ENCODE measurements around the gene THADA.
A peak's percentile ranks its signal among the peaks of the same experiment; 100 is the strongest.

THADA gene

GRCh38 chr2:43425659-43426058 lies 170.2 kb downstream of the THADA start:
- H3K79me2 ChIP-seq (ENCODE audit: low read length): peaks cover 14% of the 10 kb centered on the region
- H3K9me3 ChIP-seq (ENCODE audit: insufficient read depth, low read length): no peaks in the 10 kb centered on the region
- no peak overlapping the region for H2AFZ ChIP-seq (ENCODE audit: low read depth, low read length)
- TF ChIP-seq EZH2phosphoT487 (IDR thresholded peaks at IDR 0.05; ENCODE audit: low read depth) (no peak), CTCF (IDR thresholded peaks at IDR 0.05; ENCODE audit: low read depth, low read length) (no peak)
- H3K9ac ChIP-seq (ENCODE audit: low read length): peak overlapping the region; percentile 63
- peaks cover 61% of the 10 kb centered on the region for H3K4me1 ChIP-seq (ENCODE audit: low read length)
- H3K27ac ChIP-seq (ENCODE audit: low read length): peak overlapping the region; percentile 99
- no peaks in the 10 kb centered on the region for H4K20me1 ChIP-seq (ENCODE audit: insufficient read depth, low read length)
- H3K36me3 ChIP-seq (replicated peaks; ENCODE audit: low read depth, low read length): peaks cover 10% of the 10 kb centered on the region
- peak overlapping the region; percentile 28 for H3K4me3 ChIP-seq (ENCODE audit: low read length)
- H3K4me2 ChIP-seq (ENCODE audit: low read length): peak overlapping the region; percentile 64
- no peaks in the 10 kb centered on the region for H3K27me3 ChIP-seq (ENCODE audit: low read depth, low read length)

DNA sequence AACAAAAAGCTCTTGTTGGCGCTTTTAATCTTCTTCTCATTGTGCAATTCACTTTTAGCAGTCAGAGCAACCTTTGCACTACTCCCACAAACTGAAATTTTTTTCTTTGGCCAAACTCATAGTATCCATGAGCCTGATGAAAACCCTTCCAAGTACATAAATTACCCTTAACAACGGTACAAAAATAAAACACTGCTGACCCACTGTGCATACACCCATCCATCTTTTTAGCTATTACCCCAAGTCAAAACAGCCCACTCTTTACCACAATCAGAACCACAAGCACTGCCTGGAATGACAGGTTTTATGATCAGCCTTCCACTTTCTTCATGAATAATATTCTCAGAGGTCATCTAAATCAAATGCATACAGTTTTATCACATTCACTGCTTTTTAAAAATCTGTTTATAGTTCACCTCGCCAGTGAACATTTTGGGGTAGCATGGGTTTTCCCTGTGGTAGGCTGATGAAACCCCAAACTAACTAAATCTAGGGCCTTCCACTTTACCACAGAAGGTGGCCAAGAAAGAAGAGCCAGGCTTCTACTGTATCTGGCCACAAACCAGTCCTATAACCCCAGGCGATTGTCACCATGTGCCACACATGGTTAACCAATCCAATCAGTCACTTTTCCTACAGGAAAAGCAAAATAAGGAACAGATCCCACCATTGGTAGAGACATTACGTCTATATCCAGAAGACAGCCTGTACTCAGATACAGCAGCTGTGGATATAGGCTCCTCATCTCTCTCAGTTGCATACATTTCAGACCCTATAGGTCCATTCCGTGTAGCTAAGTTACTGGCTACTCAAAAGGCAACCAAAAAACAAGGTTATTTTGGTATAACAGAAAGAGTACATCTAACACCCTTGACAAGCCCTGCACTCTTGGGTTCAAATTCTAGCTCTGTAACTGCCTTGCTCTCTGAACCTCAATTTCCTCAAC lies 171.3 kb downstream of the THADA start:
- Histone ChIP-seq H3K4me1 (ENCODE audit: low read length) (peaks cover 62% of the 10 kb centered on the region), H3K4me3 (ENCODE audit: low read length) (no peak overlapping the region), H3K27ac (ENCODE audit: low read length) (peak overlapping the region; percentile 99)

DNA sequence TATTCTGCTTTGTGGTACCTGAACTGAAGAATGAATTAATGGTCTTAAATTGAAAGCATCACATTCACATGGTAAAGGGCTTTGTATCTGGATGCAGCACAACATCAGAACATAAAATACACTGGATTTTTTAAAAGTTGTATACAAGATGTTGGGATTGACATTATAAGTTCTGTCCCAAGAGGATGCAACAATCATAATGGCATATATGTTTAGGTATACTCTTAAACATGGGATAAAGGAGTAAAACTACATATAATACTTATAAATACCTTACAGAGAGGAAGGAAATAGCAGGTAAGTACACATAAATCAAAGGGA lies 171.9 kb downstream of the THADA start:
- peak overlapping the region; percentile 63; the same call in 1 of the 2 replicates for H3K9ac ChIP-seq (ENCODE audit: low read length)
- no peak overlapping the region for H2AFZ ChIP-seq (ENCODE audit: low read depth, low read length)
- H3K9me3 ChIP-seq (ENCODE audit: insufficient read depth, low read length): no peaks in the 10 kb centered on the region
- no peaks in the 10 kb centered on the region for H4K20me1 ChIP-seq (ENCODE audit: insufficient read depth, low read length)
- no peaks in the 10 kb centered on the region for H3K27me3 ChIP-seq (ENCODE audit: low read depth, low read length)
- H3K4me2 ChIP-seq (ENCODE audit: low read length): peak overlapping the region; percentile 64
- H3K4me1 ChIP-seq (ENCODE audit: low read length): peaks cover 62% of the 10 kb centered on the region
- peaks cover 14% of the 10 kb centered on the region for H3K79me2 ChIP-seq (ENCODE audit: low read length)
- peaks cover 6% of the 10 kb centered on the region for H3K36me3 ChIP-seq (replicated peaks; ENCODE audit: low read depth, low read length)
- no peak for TF ChIP-seq EZH2phosphoT487 (IDR thresholded peaks at IDR 0.05; ENCODE audit: low read depth)
- TF ChIP-seq CTCF (IDR thresholded peaks at IDR 0.05; ENCODE audit: low read depth, low read length): no peak
- H3K4me3 ChIP-seq (ENCODE audit: low read length): no peak overlapping the region
- H3K27ac ChIP-seq (ENCODE audit: low read length): peak overlapping the region; percentile 99

More for the DNA sequence above, 171.3 kb downstream of the THADA start:
- H3K9ac ChIP-seq (ENCODE audit: low read length): peak overlapping the region; percentile 63
- H3K9me3 ChIP-seq (ENCODE audit: insufficient read depth, low read length): no peaks in the 10 kb centered on the region
- H3K27me3 ChIP-seq (ENCODE audit: low read depth, low read length): no peaks in the 10 kb centered on the region
- H3K4me2 ChIP-seq (ENCODE audit: low read length): peak overlapping the region; percentile 64
- H3K79me2 ChIP-seq (ENCODE audit: low read length): peaks cover 14% of the 10 kb centered on the region
- no peaks in the 10 kb centered on the region for H4K20me1 ChIP-seq (ENCODE audit: insufficient read depth, low read length)
- TF ChIP-seq CTCF (IDR thresholded peaks at IDR 0.05; ENCODE audit: low read depth, low read length): no peak
- TF ChIP-seq EZH2phosphoT487 (IDR thresholded peaks at IDR 0.05; ENCODE audit: low read depth): no peak
- H3K36me3 ChIP-seq (replicated peaks; ENCODE audit: low read depth, low read length): peaks cover 10% of the 10 kb centered on the region
- H2AFZ ChIP-seq (ENCODE audit: low read depth, low read length): no peak overlapping the region

GRCh38 chr2:43421194-43421593 lies 174.6 kb downstream of the THADA start:
- Histone ChIP-seq H3K79me2 (ENCODE audit: low read length) (peaks cover 11% of the 10 kb centered on the region), H3K9me3 (ENCODE audit: insufficient read depth, low read length) (no peaks in the 10 kb centered on the region), H3K4me3 (ENCODE audit: low read length) (no peak overlapping the region), H3K27me3 (ENCODE audit: low read depth, low read length) (no peaks in the 10 kb centered on the region), H3K4me2 (ENCODE audit: low read length) (no peak overlapping the region), H4K20me1 (ENCODE audit: insufficient read depth, low read length) (no peaks in the 10 kb centered on the region), H2AFZ (ENCODE audit: low read depth, low read length) (no peak overlapping the region), H3K36me3 (replicated peaks; ENCODE audit: low read depth, low read length) (peaks cover 4% of the 10 kb centered on the region), H3K4me1 (ENCODE audit: low read length) (peaks cover 59% of the 10 kb centered on the region), H3K9ac (ENCODE audit: low read length) (no peak overlapping the region), H3K27ac (ENCODE audit: low read length) (no peak overlapping the region)
- TF ChIP-seq CTCF (IDR thresholded peaks at IDR 0.05; ENCODE audit: low read depth, low read length) (no peak), EZH2phosphoT487 (IDR thresholded peaks at IDR 0.05; ENCODE audit: low read depth) (no peak)
